HEK293 (cell line): ENCODE measurements around the gene SLC3A2.

Experiments used
- CTCF ChIA-PET: fragments of 350-600 bp; formaldehyde crosslinking; extraction: SDS; loops from one replicate; lab custom pipeline; 2021; ENCODE audit warnings: antibody characterized with exemption; lab: Yijun Ruan, JAX
- POLR2A ChIA-PET: fragments of 300-600 bp; formaldehyde crosslinking; extraction: SDS; loops from one replicate; lab custom pipeline; 2020; ENCODE audit warnings: antibody characterized with exemption, inconsistent platforms; lab: Yijun Ruan, JAX
- H3K27ac ChIP-seq: fragments of 200-500 bp; sonication (Bioruptor generic); 2 replicates; pipeline ENCODE4 v1.5.1; 2014; ENCODE audit warnings: low read depth, low read length, control low read depth, inconsistent platforms; ENCODE audit errors: extremely low read depth
- H3K36me3 ChIP-seq, 2 experiments: fragments of 200-500 bp in 1 of 2; sonication (Bioruptor generic) in 1 of 2; 1 replicate in 1 of 2; 2 replicates in 1 of 2; pipeline ENCODE4 v1.5.1; 2014 to 2017; ENCODE audit warnings: inconsistent platforms in 2 of 2, low read length in 2 of 2; ENCODE audit not compliant: control insufficient read depth in 2 of 2, insufficient read depth in 1 of 2
- H3K4me1 ChIP-seq: fragments of 200-500 bp; sonication (Bioruptor generic); 2 replicates; pipeline ENCODE4 v1.5.1; 2014; ENCODE audit warnings: mild to moderate bottlenecking, low read length, inconsistent platforms; ENCODE audit not compliant: control insufficient read depth, insufficient read depth
- H3K4me3 ChIP-seq: 2 replicates; pipeline ENCODE4 v1.5.1; 2011; ENCODE audit warnings: low read depth, mild to moderate bottlenecking, control low read depth, low read length, moderate library complexity
- H3K9me3 ChIP-seq: fragments of 200-500 bp; sonication (Bioruptor generic); 2 replicates; pipeline ENCODE4 v1.5.1; 2014; ENCODE audit warnings: low read depth, low read length, inconsistent platforms; ENCODE audit not compliant: control insufficient read depth, insufficient read depth
- CTCF ChIP-seq: fragments of 450-650 bp; formaldehyde crosslinking; IDR thresholded peaks from 2 replicates; pipeline ENCODE4 v1.5.1; 2016; ENCODE audit warnings: missing biosample characterization, missing genetic modification characterization
- KLF8 ChIP-seq: fragments of 450-650 bp; formaldehyde crosslinking; IDR thresholded peaks from 2 replicates; pipeline ENCODE4 v1.5.1; 2016; ENCODE audit warnings: missing biosample characterization, missing genetic modification characterization
- PATZ1 ChIP-seq: fragments of 450-650 bp; formaldehyde crosslinking; IDR thresholded peaks from 2 replicates; pipeline ENCODE4 v1.5.1; 2016; ENCODE audit warnings: missing biosample characterization, missing genetic modification characterization
- PRDM10 ChIP-seq: fragments of 450-650 bp; formaldehyde crosslinking; IDR thresholded peaks from 2 replicates; pipeline ENCODE4 v1.5.1; 2016; ENCODE audit warnings: missing biosample characterization, missing genetic modification characterization
- SP7 ChIP-seq: fragments of 450-650 bp; formaldehyde crosslinking; IDR thresholded peaks from 2 replicates; pipeline ENCODE4 v1.5.1; 2016; ENCODE audit warnings: missing biosample characterization, missing genetic modification characterization
- YY1 ChIP-seq: fragments of 450-650 bp; formaldehyde crosslinking; IDR thresholded peaks from 2 replicates; pipeline ENCODE4 v1.5.1; 2018; ENCODE audit warnings: missing biosample characterization, missing genetic modification characterization
- YY2 ChIP-seq: fragments of 450-650 bp; formaldehyde crosslinking; IDR thresholded peaks from 2 replicates; pipeline ENCODE4 v1.5.1; 2016; ENCODE audit warnings: missing biosample characterization, missing genetic modification characterization
- ZNF121 ChIP-seq: fragments of 450-650 bp; formaldehyde crosslinking; IDR thresholded peaks from 2 replicates; pipeline ENCODE4 v1.5.1; 2016; ENCODE audit warnings: missing biosample characterization, missing genetic modification characterization
- ZNF214 ChIP-seq: fragments of 450-650 bp; formaldehyde crosslinking; IDR thresholded peaks from 2 replicates; pipeline ENCODE4 v1.5.1; 2017; ENCODE audit warnings: missing biosample characterization, mild to moderate bottlenecking, missing genetic modification characterization, borderline replicate concordance
- ZNF223 ChIP-seq: fragments of 450-650 bp; formaldehyde crosslinking; IDR thresholded peaks from 2 replicates; pipeline ENCODE4 v1.5.1; 2016; ENCODE audit warnings: missing biosample characterization, missing genetic modification characterization
- ZNF239 ChIP-seq: fragments of 450-650 bp; formaldehyde crosslinking; IDR thresholded peaks from 2 replicates; pipeline ENCODE4 v1.5.1; 2016; ENCODE audit warnings: missing biosample characterization, missing genetic modification characterization
- ZNF266 ChIP-seq: fragments of 450-650 bp; formaldehyde crosslinking; IDR thresholded peaks from 2 replicates; pipeline ENCODE4 v1.5.1; 2016; ENCODE audit warnings: missing biosample characterization, missing genetic modification characterization, low read depth
- ZNF274 ChIP-seq, 2 experiments: fragments of 200-500 bp in 1 of 2; fragments of 450-650 bp in 1 of 2; sonication (Bioruptor generic) in 1 of 2; formaldehyde crosslinking in 1 of 2; IDR thresholded peaks; 2 replicates each; pipeline versions ENCODE4 v1.5.1 to v1.6.1; 2014 to 2016; ENCODE audit warnings: borderline replicate concordance in 1 of 2, inconsistent platforms in 1 of 2, low read length in 1 of 2, missing biosample characterization in 1 of 2, missing genetic modification characterization in 1 of 2
- ZNF311 ChIP-seq: fragments of 450-650 bp; formaldehyde crosslinking; IDR thresholded peaks from 2 replicates; pipeline ENCODE4 v1.5.1; 2017; ENCODE audit warnings: missing biosample characterization, missing genetic modification characterization, borderline replicate concordance
- ZNF433 ChIP-seq: fragments of 450-650 bp; formaldehyde crosslinking; IDR thresholded peaks from 2 replicates; pipeline ENCODE4 v1.5.1; 2016; ENCODE audit warnings: missing biosample characterization, missing genetic modification characterization, low read depth
- ZNF518A ChIP-seq: fragments of 450-650 bp; formaldehyde crosslinking; conservative IDR thresholded peaks from 2 replicates; pipeline ENCODE4 v1.5.1; 2016; ENCODE audit warnings: low read depth, missing biosample characterization, missing genetic modification characterization
- ZNF529 ChIP-seq: fragments of 450-650 bp; formaldehyde crosslinking; IDR thresholded peaks from 2 replicates; pipeline ENCODE4 v1.5.1; 2017; ENCODE audit warnings: missing genetic modification characterization, missing biosample characterization; ENCODE audit not compliant: insufficient replicate concordance
- ZNF558 ChIP-seq: fragments of 450-650 bp; formaldehyde crosslinking; IDR thresholded peaks from 2 replicates; pipeline ENCODE4 v1.5.1; 2016; ENCODE audit warnings: missing biosample characterization, missing genetic modification characterization
- ZNF621 ChIP-seq: fragments of 450-650 bp; formaldehyde crosslinking; IDR thresholded peaks from 2 replicates; pipeline ENCODE4 v1.5.1; 2017; ENCODE audit warnings: missing biosample characterization, missing genetic modification characterization
- ZXDB ChIP-seq: fragments of 450-650 bp; formaldehyde crosslinking; IDR thresholded peaks from 2 replicates; pipeline ENCODE4 v1.5.1; 2016; ENCODE audit warnings: missing biosample characterization, missing genetic modification characterization

Gene SLC3A2

DNA sequence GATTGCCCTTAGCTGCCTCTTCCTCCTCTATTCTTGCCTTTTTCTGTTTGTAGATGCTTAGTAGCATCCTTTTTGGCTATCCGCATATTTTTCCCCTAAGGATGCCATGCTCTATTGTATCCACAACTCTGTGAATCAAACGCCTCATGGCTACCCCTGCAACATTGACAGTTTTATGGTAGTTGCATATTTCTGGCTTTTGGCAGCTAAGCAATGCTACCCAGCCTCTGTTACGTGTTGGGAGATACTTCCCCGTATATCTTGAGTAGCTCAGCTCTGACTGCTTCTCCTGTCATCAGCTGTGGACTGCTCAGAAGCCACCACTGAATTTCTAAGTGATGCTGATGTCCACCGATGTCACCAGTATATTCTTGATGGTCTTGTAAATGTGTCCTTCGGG, 15.1 kb upstream of the SLC3A2 start:
- no peak overlapping the region for H3K27ac ChIP-seq
- H3K4me1 ChIP-seq: no peaks in the 10 kb centered on the region
- H3K4me3 ChIP-seq: no peak overlapping the region
- ChIA-PET POLR2A (interaction anchor here (0.6 to 6.2 kb wide), 8 partner anchors 10 to 273 kb away, joined by 3 to 61 read pairs (median 5); partner anchors contain the start of genes LBHD1, SLC3A2 and WDR74), CTCF (interaction anchor here (0.6 to 5.2 kb wide), 6 partner anchors 10 to 474 kb away, joined by 3 to 21 read pairs (median 3); no protein-coding TSS in a partner anchor)
- peaks cover 0 to 31% of the 10 kb centered on the region in 2 experiments; a peak in 2 of 3 replicates for H3K36me3 ChIP-seq
- H3K9me3 ChIP-seq: no peaks in the 10 kb centered on the region
- no peak for TF ChIP-seq KLF8 (tag by site-specific recombination)
- no peak for TF ChIP-seq ZNF311 (tag by site-specific recombination)
- no peak for TF ChIP-seq ZNF433 (tag by site-specific recombination)
- TF ChIP-seq ZNF274 (IDR thresholded peaks at IDR 0.05; ENCODE audit: low read length): no peak
- no peak for TF ChIP-seq ZNF274 (tag by site-specific recombination; IDR thresholded peaks at IDR 0.05; ENCODE audit: borderline replicate concordance)
- TF ChIP-seq ZNF518A (tag by site-specific recombination): no peak
- TF ChIP-seq SP7: no peak
- no peak for TF ChIP-seq ZNF558 (tag by site-specific recombination)
- no peak for TF ChIP-seq ZNF121 (tag by site-specific recombination)
- TF ChIP-seq CTCF (tag by site-specific recombination): no peak
- TF ChIP-seq ZNF239 (tag by site-specific recombination): no peak
- TF ChIP-seq ZNF266 (tag by site-specific recombination): no peak
- no peak for TF ChIP-seq YY1
- TF ChIP-seq ZNF621 (tag by site-specific recombination): no peak
- no peak for TF ChIP-seq ZNF529 (tag by site-specific recombination)
- TF ChIP-seq ZNF214 (tag by site-specific recombination): no peak
- TF ChIP-seq PATZ1 (tag by site-specific recombination): no peak
- no peak for TF ChIP-seq PRDM10 (tag by site-specific recombination)
- TF ChIP-seq ZNF223: no peak
- TF ChIP-seq ZXDB (tag by site-specific recombination): no peak
- no peak for TF ChIP-seq YY2 (tag by site-specific recombination)
